B cell (primary cell): ENCODE results near the gene MAFG.

Source experiments
- CTCF ChIP-seq: fragments of 200-600 bp; IDR thresholded peaks from one replicate; pipeline ENCODE4 v1.8.0; 2022; ENCODE audit warnings: antibody characterized with exemption, mild to moderate bottlenecking
- EZH2 ChIP-seq: IDR thresholded peaks from 2 replicates; pipeline ENCODE4 v1.6.1; 2012; ENCODE audit warnings: borderline replicate concordance, low read depth, mild to moderate bottlenecking, moderate library complexity, low read length; ENCODE audit not compliant: insufficient read depth, poor library complexity, severe bottlenecking

- TF ChIP-seq CTCF = no peak
- no peak for TF ChIP-seq EZH2
These were observed 5.5 kb downstream of the MAFG start for GRCh38 chr17:81921996-81922565.
